Ectodermal cell (in vitro differentiated cells): ENCODE data around the gene CSMD2.

Experiments used
- H3K27ac ChIP-seq: 2 replicates; pipeline ENCODE4 v1.7.0; 2013; ENCODE audit warnings: mild to moderate bottlenecking, low read depth, low read length; ENCODE audit not compliant: insufficient read depth, poor library complexity, severe bottlenecking
- H3K27me3 ChIP-seq: 2 replicates; pipeline ENCODE4 v1.7.0; 2013; ENCODE audit warnings: mild to moderate bottlenecking, low read length; ENCODE audit not compliant: insufficient read depth, control insufficient read depth, poor library complexity, severe bottlenecking
- H3K36me3 ChIP-seq: one replicate; pipeline ENCODE4 v1.7.0; 2013; ENCODE audit warnings: low read length; ENCODE audit not compliant: control insufficient read depth, insufficient read depth
- H3K4me1 ChIP-seq: one replicate; pipeline ENCODE4 v1.7.0; 2013; ENCODE audit warnings: low read length; ENCODE audit not compliant: control insufficient read depth, insufficient read depth
- H3K4me3 ChIP-seq: 2 replicates; pipeline ENCODE4 v1.7.0; 2013; ENCODE audit warnings: low read depth, low read length, control low read depth; ENCODE audit not compliant: insufficient read depth
- H3K9me3 ChIP-seq: 2 replicates; pipeline ENCODE4 v1.7.0; 2013; ENCODE audit warnings: mild to moderate bottlenecking, low read length, moderate library complexity; ENCODE audit not compliant: control insufficient read depth
- WGBS, 2 experiments: methylation state at CpG; one replicate each; pipeline ENCODE4 v1.1.7; 2013; ENCODE audit warnings: missing lambda C conversion rate in 2 of 2; 5-methylcytosine and 5-hydroxymethylcytosine counted together

The CSMD2 gene

DNA sequence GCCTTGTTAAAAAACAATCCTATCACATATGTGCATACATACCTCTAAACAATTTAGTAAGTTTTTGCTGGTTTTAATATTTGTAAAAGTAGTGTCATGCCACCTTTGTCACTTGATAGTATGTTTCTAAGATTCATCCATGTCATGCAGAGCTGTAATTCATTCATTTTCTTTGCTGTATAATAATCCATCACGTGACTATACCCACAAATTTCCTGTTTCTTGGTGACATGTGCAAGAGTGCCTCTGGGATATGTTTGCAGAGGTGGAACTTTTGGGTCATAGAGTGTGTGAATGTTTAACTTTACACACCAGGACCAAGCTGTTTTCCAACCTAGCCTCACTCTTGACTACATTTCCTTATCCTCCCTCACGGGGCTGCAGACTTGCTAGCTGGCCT, 629.7 kb downstream of the CSMD2 start:
- Histone ChIP-seq H3K36me3 (no peaks in the 10 kb centered on the region), H3K27me3 (no peaks in the 10 kb centered on the region), H3K9me3 (no peaks in the 10 kb centered on the region), H3K27ac (no peak overlapping the region), H3K4me1 (no peaks in the 10 kb centered on the region), H3K4me3 (no peak overlapping the region)
- whole genome bisulfite sequencing, 2 experiments = 94 to 95% methylated on average over 2 of the region's 2 CpGs

- WGBS, 2 experiments = 94 to 96% methylated on average over 13 of the region's 13 CpGs
- Histone ChIP-seq H3K4me3 (no peak overlapping the region), H3K27ac (no peak overlapping the region), H3K36me3 (no peaks in the 10 kb centered on the region), H3K27me3 (no peaks in the 10 kb centered on the region), H3K9me3 (no peaks in the 10 kb centered on the region), H3K4me1 (no peaks in the 10 kb centered on the region)
These were observed 632.1 kb downstream of the CSMD2 start for GRCh38 chr1:33532936-33533335.

DNA sequence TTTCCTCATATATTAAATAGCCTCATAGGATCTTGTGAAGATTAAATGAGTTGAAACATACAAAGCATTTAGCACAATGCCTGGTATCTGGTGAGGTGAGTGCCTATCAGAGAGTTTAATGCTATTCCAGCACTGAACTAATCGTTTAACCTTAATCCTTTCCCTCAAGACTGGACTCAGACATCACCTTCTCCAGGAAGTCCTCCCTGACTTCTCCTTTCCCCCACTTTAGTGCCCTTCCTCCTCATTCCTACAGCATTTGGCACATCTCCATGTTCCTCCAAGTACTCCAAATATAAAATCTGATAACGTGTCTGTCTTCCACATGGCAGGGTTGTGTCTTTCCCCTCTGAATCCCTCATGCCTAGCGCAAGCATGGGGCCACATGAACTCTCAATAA, 632.8 kb downstream of the CSMD2 start:
- Histone ChIP-seq H3K36me3 (no peaks in the 10 kb centered on the region), H3K4me1 (no peaks in the 10 kb centered on the region)
- WGBS, 2 experiments = 94% methylated on average over 3 of the region's 3 CpGs

DNA sequence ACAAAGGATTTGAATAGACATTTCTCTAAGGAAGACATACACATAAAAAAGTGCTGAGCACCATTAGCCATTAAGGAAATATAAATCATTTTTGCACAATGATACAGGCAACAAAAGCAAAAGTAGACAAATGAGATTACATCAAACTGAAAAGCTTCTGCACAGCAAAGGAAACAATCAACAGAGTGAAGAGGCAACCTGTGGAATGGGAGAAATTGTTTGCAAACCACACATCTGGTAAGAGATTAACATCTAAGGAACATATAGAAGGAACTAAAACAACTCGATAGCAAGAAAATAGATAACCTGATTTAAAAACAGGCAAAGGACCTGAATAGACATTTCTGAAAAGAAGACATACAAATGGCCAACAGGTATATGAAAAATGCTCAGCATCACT, 635.1 kb downstream of the CSMD2 start:
- Histone ChIP-seq H3K27ac (no peak overlapping the region), H3K27me3 (no peaks in the 10 kb centered on the region), H3K36me3 (no peaks in the 10 kb centered on the region), H3K9me3 (no peaks in the 10 kb centered on the region), H3K4me1 (no peaks in the 10 kb centered on the region), H3K4me3 (no peak overlapping the region)
- WGBS, 2 experiments = 78 to 94% methylated on average over 1 of the region's 1 CpG

More for the DNA sequence above, 632.8 kb downstream of the CSMD2 start:
- H3K9me3 ChIP-seq = no peaks in the 10 kb centered on the region
- H3K4me3 ChIP-seq = no peak overlapping the region
- H3K27me3 ChIP-seq = no peaks in the 10 kb centered on the region
- H3K27ac ChIP-seq = no peak overlapping the region

DNA sequence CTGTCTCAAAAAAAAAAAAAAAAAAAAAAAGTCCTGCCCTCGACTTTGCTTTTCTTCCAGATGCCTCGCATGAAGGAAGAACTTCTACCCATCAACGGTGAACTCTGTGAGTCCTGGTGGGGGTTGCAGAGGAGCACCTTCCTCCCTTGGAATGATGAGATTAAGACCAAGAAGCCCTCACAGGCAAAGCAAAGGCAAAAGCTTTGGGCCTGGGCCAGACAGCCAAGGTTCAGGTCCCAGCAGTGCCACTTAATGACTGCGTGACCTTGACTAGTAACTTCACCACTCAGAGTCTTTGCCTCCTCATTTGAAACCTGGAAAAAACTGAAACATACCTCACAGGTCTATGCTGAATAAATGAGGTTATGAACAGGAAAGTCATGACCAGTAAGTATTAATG, 637.1 kb downstream of the CSMD2 start:
- 90 to 95% methylated on average over 3 to 4 of the region's 4 CpGs for WGBS, 2 experiments

GRCh38 chr1:33524586-33524985, 640.4 kb downstream of the CSMD2 start:
- 91 to 96% methylated on average over 3 of the region's 3 CpGs for WGBS, 2 experiments
- no peak overlapping the region for H3K4me3 ChIP-seq
- H3K4me1 ChIP-seq = no peaks in the 10 kb centered on the region
- H3K36me3 ChIP-seq = no peaks in the 10 kb centered on the region
- no peak overlapping the region for H3K27ac ChIP-seq
- no peaks in the 10 kb centered on the region for H3K9me3 ChIP-seq
- no peaks in the 10 kb centered on the region for H3K27me3 ChIP-seq

More for the DNA sequence above, 637.1 kb downstream of the CSMD2 start:
- Histone ChIP-seq H3K27me3 (no peaks in the 10 kb centered on the region), H3K36me3 (no peaks in the 10 kb centered on the region), H3K4me3 (no peak overlapping the region), H3K27ac (no peak overlapping the region), H3K9me3 (no peaks in the 10 kb centered on the region), H3K4me1 (no peaks in the 10 kb centered on the region)

DNA sequence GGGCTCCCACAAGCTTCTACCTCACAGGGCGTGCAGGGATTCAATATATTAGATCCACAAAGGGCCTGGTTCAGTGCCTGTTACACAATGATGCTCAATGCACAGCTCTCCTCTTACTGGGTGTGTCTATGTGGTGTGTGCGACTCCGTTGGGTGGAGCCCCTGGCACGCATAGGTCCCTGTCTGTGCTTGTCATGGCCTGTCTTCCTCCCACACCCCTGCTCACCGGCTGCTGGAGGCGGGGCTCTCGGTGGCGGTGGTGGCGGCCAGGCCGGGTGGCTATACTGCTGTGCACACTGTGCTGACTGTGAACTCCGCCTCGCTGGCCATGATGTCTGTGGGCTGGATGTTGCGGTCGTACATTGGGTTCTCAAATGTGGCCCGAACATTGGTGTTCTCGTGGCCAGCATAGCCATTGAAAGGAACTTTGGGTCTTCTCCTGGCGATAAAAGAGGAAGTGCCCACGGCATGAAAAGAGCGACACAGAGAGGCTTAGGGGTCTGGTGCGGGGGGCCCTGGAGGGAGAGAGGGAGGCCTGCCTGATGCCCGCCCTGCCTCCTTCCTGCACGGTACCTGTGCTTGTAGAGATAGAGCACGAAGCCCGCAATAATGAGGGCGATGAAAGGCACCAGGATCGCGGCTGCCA, 645.7 kb downstream of the CSMD2 start:
- H3K36me3 ChIP-seq = no peaks in the 10 kb centered on the region
- no peaks in the 10 kb centered on the region for H3K9me3 ChIP-seq
- H3K27me3 ChIP-seq = no peaks in the 10 kb centered on the region
- H3K4me3 ChIP-seq = no peak overlapping the region
- no peak overlapping the region for H3K27ac ChIP-seq
- H3K4me1 ChIP-seq = no peaks in the 10 kb centered on the region
- 95 to 97% methylated on average over 27 of the region's 27 CpGs for WGBS, 2 experiments

DNA sequence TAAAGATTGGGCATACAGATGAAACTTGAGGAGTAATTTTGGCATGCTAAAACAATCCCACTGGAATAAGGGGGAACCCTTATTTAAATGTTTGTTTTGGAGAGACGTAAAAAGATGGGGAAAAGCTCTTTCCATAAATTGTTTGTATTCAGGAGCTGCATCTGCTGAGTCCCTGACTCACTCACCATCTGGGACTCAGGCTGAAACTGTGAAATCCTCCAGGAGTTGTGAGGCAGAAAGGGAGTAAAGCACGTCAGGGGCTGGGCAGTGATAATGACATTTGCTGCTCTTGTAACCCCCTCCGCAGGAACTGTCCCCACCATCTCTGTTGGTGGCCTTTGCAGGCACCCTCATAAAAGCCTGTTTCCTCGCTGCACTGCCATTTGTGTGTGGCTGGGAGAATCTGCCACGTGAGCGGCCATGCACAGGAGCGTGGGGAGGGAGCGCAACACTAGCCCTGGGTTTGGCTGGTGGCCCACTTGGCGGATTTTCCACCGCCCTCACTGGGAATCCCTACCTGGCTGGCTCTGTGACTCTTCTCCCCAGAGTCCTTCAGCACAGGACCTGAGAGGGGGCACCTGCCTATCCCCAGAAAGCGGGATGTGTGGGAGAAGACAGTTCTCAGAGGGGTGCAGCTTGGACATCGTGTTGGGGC, 647.3 kb downstream of the CSMD2 start:
- no peaks in the 10 kb centered on the region for H3K4me1 ChIP-seq
- H3K4me3 ChIP-seq = no peak overlapping the region
- H3K36me3 ChIP-seq = no peaks in the 10 kb centered on the region
- H3K27ac ChIP-seq = no peak overlapping the region
- H3K9me3 ChIP-seq = no peaks in the 10 kb centered on the region
- WGBS, 2 experiments = 92 to 93% methylated on average over 12 of the region's 12 CpGs
- no peaks in the 10 kb centered on the region for H3K27me3 ChIP-seq

- 92 to 94% methylated on average over 6 to 7 of the region's 8 CpGs for WGBS, 2 experiments
- Histone ChIP-seq H3K27me3 (no peaks in the 10 kb centered on the region), H3K4me3 (no peak overlapping the region), H3K9me3 (no peaks in the 10 kb centered on the region), H3K36me3 (no peaks in the 10 kb centered on the region), H3K27ac (no peak overlapping the region), H3K4me1 (no peaks in the 10 kb centered on the region)
These were observed 648.0 kb downstream of the CSMD2 start for GRCh38 chr1:33516891-33517567.

GRCh38 chr1:33516428-33516827, 648.6 kb downstream of the CSMD2 start:
- H3K4me3 ChIP-seq = no peak overlapping the region
- H3K9me3 ChIP-seq = no peaks in the 10 kb centered on the region
- no peaks in the 10 kb centered on the region for H3K4me1 ChIP-seq
- no peaks in the 10 kb centered on the region for H3K36me3 ChIP-seq
- H3K27me3 ChIP-seq = no peaks in the 10 kb centered on the region
- 82 to 83% methylated on average over 9 of the region's 9 CpGs for WGBS, 2 experiments
- H3K27ac ChIP-seq = no peak overlapping the region
